BLaER1 treated with 17β-estradiol and CSF1 and Interleukin-3, amounts not matched to agents 10 nM and 100 nM (cell line): ENCODE results near the gene TNFRSF25.
A peak's percentile ranks its signal among the peaks of the same experiment; 100 is the strongest.

ENCODE experiments used
- H3K27ac ChIP-seq, 11 experiments: shearing (Covaris generic); formaldehyde crosslinking; 2 replicates each; pipeline ENCODE4 v1.8.1; 2022
- H3K27me3 ChIP-seq, 11 experiments: shearing (Covaris generic); formaldehyde crosslinking; 2 replicates each; pipeline ENCODE4 v1.8.1; 2022
- H3K36me3 ChIP-seq, 11 experiments: shearing (Covaris generic); formaldehyde crosslinking; 2 replicates each; pipeline ENCODE4 v1.8.1; 2022
- H3K4me1 ChIP-seq, 10 experiments: shearing (Covaris generic); formaldehyde crosslinking; 2 replicates each; pipeline ENCODE4 v1.8.1; 2022
- H3K4me2 ChIP-seq, 11 experiments: shearing (Covaris generic); formaldehyde crosslinking; 2 replicates each; pipeline ENCODE4 v1.8.1; 2022
- H3K4me3 ChIP-seq, 10 experiments: shearing (Covaris generic); formaldehyde crosslinking; 2 replicates each; pipeline ENCODE4 v1.8.1; 2022
- H3K9ac ChIP-seq, 11 experiments: shearing (Covaris generic); formaldehyde crosslinking; 2 replicates each; pipeline ENCODE4 v1.8.1; 2022
- H3K9me3 ChIP-seq, 11 experiments: shearing (Covaris generic); formaldehyde crosslinking; replicated peaks in 1 of 11; 2 replicates each; pipeline ENCODE4 v1.8.1; 2022
- H4K20me1 ChIP-seq, 11 experiments: shearing (Covaris generic); formaldehyde crosslinking; 2 replicates each; pipeline ENCODE4 v1.8.1; 2022
- Cebpa-rat ChIP-seq, 11 experiments: shearing (Covaris generic); IDR thresholded peaks; 2 replicates each; pipeline ENCODE4 v1.8.1; 2022

The TNFRSF25 gene

GRCh38 chr1:6427441-6428390, 38.3 kb downstream of the TNFRSF25 start:
- H3K4me3 ChIP-seq, result no peak overlapping the region
- H3K27me3 ChIP-seq, result peaks cover 36 to 68% (median 53%) of the 10 kb centered on the region in 11 experiments
- H4K20me1 ChIP-seq, result peaks cover 0 to 72% (median 35%) of the 10 kb centered on the region in 11 experiments; a peak in 17 of 22 replicates
- no peak for TF ChIP-seq Cebpa-rat (IDR thresholded peaks at IDR 0.05)
- H3K4me1 ChIP-seq, result peaks cover 31 to 52% (median 48%) of the 10 kb centered on the region in 10 experiments
- peak overlapping the region in 8 of 11 experiments; percentile 41 to 95 (median 90); a peak in 15 of 22 replicates for H3K4me2 ChIP-seq
- H3K9me3 ChIP-seq, result no peaks in the 10 kb centered on the region
- H3K9ac ChIP-seq, result no peak overlapping the region
- no peak overlapping the region for H3K27ac ChIP-seq
- no peaks in the 10 kb centered on the region for H3K36me3 ChIP-seq

- Histone ChIP-seq H3K27ac (no peak overlapping the region), H4K20me1 (peaks cover 0 to 80% (median 35%) of the 10 kb centered on the region in 11 experiments; a peak in 17 of 22 replicates), H3K9me3 (no peaks in the 10 kb centered on the region), H3K4me1 (peaks cover 33 to 53% (median 50%) of the 10 kb centered on the region in 10 experiments), H3K4me3 (no peak overlapping the region), H3K4me2 (peak overlapping the region in 9 of 11 experiments; percentile 17 to 95 (median 90); a peak in 18 of 22 replicates), H3K36me3 (no peaks in the 10 kb centered on the region), H3K27me3 (peaks cover 43 to 76% (median 61%) of the 10 kb centered on the region in 11 experiments), H3K9ac (peak overlapping the region in 1 of 11 experiments; percentile 18; a peak in 1 of 22 replicates)
- TF ChIP-seq Cebpa-rat (IDR thresholded peaks at IDR 0.05), result no peak
Measured at GRCh38 chr1:6426972-6427350, 39.0 kb downstream of the TNFRSF25 start.

GRCh38 chr1:6426277-6426971, 39.5 kb downstream of the TNFRSF25 start:
- TF ChIP-seq Cebpa-rat (IDR thresholded peaks at IDR 0.05), result no peak
- H3K4me1 ChIP-seq, result peaks cover 37 to 59% (median 55%) of the 10 kb centered on the region in 10 experiments
- H3K9me3 ChIP-seq, result no peaks in the 10 kb centered on the region
- peak overlapping the region in 1 of 11 experiments; percentile 18; a peak in 1 of 22 replicates for H3K9ac ChIP-seq
- H4K20me1 ChIP-seq, result peaks cover 0 to 85% (median 39%) of the 10 kb centered on the region in 11 experiments; a peak in 17 of 22 replicates
- peaks cover 49 to 81% (median 66%) of the 10 kb centered on the region in 11 experiments for H3K27me3 ChIP-seq
- no peaks in the 10 kb centered on the region for H3K36me3 ChIP-seq
- no peak overlapping the region for H3K4me3 ChIP-seq
- H3K27ac ChIP-seq, result no peak overlapping the region
- peak overlapping the region in 9 of 11 experiments; percentile 17 to 95 (median 90); a peak in 18 of 22 replicates for H3K4me2 ChIP-seq

GRCh38 chr1:6425658-6426057, 40.3 kb downstream of the TNFRSF25 start:
- H3K27ac ChIP-seq, result no peak overlapping the region
- peaks cover 56 to 86% (median 74%) of the 10 kb centered on the region in 11 experiments for H3K27me3 ChIP-seq
- no peak for TF ChIP-seq Cebpa-rat (IDR thresholded peaks at IDR 0.05)

GRCh38 chr1:6424619-6425593, 41.1 kb downstream of the TNFRSF25 start, which contains the start of gene ESPN:
TSS of gene ESPN (plus strand) at chr1:6424776. CDS start at chr1:6424956, 180 bp downstream.
- Histone ChIP-seq H3K4me2 (peak within 1 kb of the TSS; percentile 84 to 95 (median 90)), H3K4me3 (peak within 1 kb of the TSS; percentile 40 to 65 (median 50)), H3K36me3 (no peaks in the 10 kb centered on the region), H3K4me1 (peaks cover 43 to 74% (median 70%) of the 10 kb centered on the region in 10 experiments), H3K9ac (peak within 1 kb of the TSS in 8 of 11 experiments; percentile 1 to 55 (median 22); a peak in 9 of 22 replicates), H3K27ac (no peak within 1 kb of the TSS), H3K9me3 (no peaks in the 10 kb centered on the region), H4K20me1 (peaks cover 0 to 89% (median 49%) of the 10 kb centered on the region in 11 experiments; a peak in 17 of 22 replicates), H3K27me3 (peaks cover 64 to 87% (median 78%) of the 10 kb centered on the region in 11 experiments)
- TF ChIP-seq Cebpa-rat (IDR thresholded peaks at IDR 0.05), result no peak

More at GRCh38 chr1:6425658-6426057, 40.3 kb downstream of the TNFRSF25 start:
- H4K20me1 ChIP-seq, result peaks cover 0 to 88% (median 47%) of the 10 kb centered on the region in 11 experiments; a peak in 17 of 22 replicates
- no peaks in the 10 kb centered on the region for H3K9me3 ChIP-seq
- H3K4me3 ChIP-seq, result peak overlapping the region in 3 of 10 experiments; percentile 47 to 52 (median 50); a peak in 3 of 20 replicates
- peaks cover 40 to 66% (median 62%) of the 10 kb centered on the region in 10 experiments for H3K4me1 ChIP-seq
- H3K9ac ChIP-seq, result peak overlapping the region in 2 of 11 experiments; percentile 24 to 50; a peak in 1 of 22 replicates
- peak overlapping the region in 10 of 11 experiments; percentile 84 to 95 (median 90); a peak in 17 of 22 replicates for H3K4me2 ChIP-seq
- H3K36me3 ChIP-seq, result no peaks in the 10 kb centered on the region

DNA sequence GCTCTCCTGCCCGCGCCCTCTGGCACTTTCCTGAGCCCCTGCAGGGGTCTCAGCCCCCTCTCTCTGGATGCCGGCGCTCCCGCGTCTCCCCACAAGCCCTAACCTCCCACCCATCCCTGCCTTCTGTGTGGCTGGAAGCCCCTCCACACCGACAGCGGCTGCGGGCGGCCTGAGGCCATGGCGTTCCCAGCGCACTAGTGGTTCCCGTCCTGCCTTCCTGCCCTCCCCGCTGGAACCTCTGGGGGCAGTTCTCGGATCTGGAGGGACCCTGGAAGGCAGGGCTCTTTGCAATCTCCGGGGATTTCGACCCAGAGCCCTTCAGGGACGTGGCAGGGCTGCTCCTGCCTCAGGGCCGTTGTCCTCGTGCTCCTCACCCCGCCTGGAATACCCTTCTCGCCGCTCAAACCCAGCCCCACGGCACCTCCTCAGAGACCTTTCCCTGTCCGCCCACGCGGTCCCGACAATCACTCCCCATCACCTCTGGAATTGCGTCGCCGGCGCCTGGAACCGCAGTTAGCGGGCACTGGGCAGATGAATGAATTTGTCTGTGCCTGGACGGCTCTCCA, 41.9 kb downstream of the TNFRSF25 start:
- peak overlapping the region; percentile 84 to 95 (median 90) for H3K4me2 ChIP-seq

GRCh38 chr1:6423321-6423999, 42.5 kb downstream of the TNFRSF25 start:
- TF ChIP-seq Cebpa-rat (IDR thresholded peaks at IDR 0.05), result no peak
- peaks cover 0 to 94% (median 59%) of the 10 kb centered on the region in 11 experiments; a peak in 17 of 22 replicates for H4K20me1 ChIP-seq
- peaks cover 78 to 100% (median 91%) of the 10 kb centered on the region in 11 experiments for H3K27me3 ChIP-seq
- H3K9ac ChIP-seq, result peak overlapping the region in 2 of 11 experiments; percentile 40 to 55; a peak in 3 of 22 replicates
- peaks cover 52 to 87% (median 81%) of the 10 kb centered on the region in 10 experiments for H3K4me1 ChIP-seq
- no peaks in the 10 kb centered on the region for H3K9me3 ChIP-seq
- H3K4me3 ChIP-seq, result peak overlapping the region in 9 of 10 experiments; percentile 29 to 57 (median 41); a peak in 17 of 20 replicates
- no peak overlapping the region for H3K27ac ChIP-seq
- H3K36me3 ChIP-seq, result no peaks in the 10 kb centered on the region
- peak overlapping the region; percentile 84 to 95 (median 90) for H3K4me2 ChIP-seq

More for the DNA sequence above, 41.9 kb downstream of the TNFRSF25 start:
- H4K20me1 ChIP-seq, result peaks cover 0 to 89% (median 53%) of the 10 kb centered on the region in 11 experiments; a peak in 17 of 22 replicates
- H3K27me3 ChIP-seq, result peaks cover 72 to 95% (median 86%) of the 10 kb centered on the region in 11 experiments
- TF ChIP-seq Cebpa-rat (IDR thresholded peaks at IDR 0.05), result no peak
- peaks cover 46 to 81% (median 75%) of the 10 kb centered on the region in 10 experiments for H3K4me1 ChIP-seq
- H3K27ac ChIP-seq, result no peak overlapping the region
- H3K9me3 ChIP-seq, result no peaks in the 10 kb centered on the region
- H3K4me3 ChIP-seq, result peak overlapping the region; percentile 17 to 57 (median 40); a peak in 17 of 20 replicates
- peak overlapping the region in 2 of 11 experiments; percentile 40 to 55; a peak in 3 of 22 replicates for H3K9ac ChIP-seq
- H3K36me3 ChIP-seq, result no peaks in the 10 kb centered on the region
